HTR-8/SVneo (cell line): ENCODE results near the gene DIO3.
"Not testable (repeated sequence)": the region's sequence is repeated elsewhere in the genome, so short reads cannot be mapped to it uniquely, and the experiment has no call there.

Experiments used
- DNase-seq: peaks from one replicate; pipeline ENCODE4 v3.0.0; 2011; ENCODE audit warnings: low spot score, mixed read lengths; ENCODE audit not compliant: insufficient read length
- FAIRE-seq: peaks from 2 replicates; lab custom pipeline; 2011; peaks lifted over from hg19 to GRCh38; lab: Jason Lieb, UNC

The DIO3 gene

DNA sequence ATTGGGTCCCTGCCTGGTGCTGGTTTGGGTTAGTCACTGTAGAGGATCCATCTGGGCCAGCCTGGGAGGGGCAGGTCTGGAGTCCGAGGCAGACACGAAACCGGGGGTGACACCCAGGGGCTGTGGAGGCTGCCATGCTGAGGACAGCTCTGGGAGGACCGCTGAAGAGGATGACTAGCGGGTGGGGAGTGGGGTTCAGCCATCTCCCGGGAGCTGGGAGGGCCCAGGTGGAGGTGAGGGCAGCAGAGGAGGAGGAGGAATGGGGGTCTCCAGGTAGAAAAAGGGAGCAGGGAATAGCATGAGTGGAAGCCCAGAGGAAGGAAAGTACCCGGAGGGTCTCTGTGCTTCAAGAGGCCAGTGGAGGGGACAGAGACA, 4.0 kb upstream of the DIO3 start:
- no peak for FAIRE-seq
- no peak for DNase-seq

DNA sequence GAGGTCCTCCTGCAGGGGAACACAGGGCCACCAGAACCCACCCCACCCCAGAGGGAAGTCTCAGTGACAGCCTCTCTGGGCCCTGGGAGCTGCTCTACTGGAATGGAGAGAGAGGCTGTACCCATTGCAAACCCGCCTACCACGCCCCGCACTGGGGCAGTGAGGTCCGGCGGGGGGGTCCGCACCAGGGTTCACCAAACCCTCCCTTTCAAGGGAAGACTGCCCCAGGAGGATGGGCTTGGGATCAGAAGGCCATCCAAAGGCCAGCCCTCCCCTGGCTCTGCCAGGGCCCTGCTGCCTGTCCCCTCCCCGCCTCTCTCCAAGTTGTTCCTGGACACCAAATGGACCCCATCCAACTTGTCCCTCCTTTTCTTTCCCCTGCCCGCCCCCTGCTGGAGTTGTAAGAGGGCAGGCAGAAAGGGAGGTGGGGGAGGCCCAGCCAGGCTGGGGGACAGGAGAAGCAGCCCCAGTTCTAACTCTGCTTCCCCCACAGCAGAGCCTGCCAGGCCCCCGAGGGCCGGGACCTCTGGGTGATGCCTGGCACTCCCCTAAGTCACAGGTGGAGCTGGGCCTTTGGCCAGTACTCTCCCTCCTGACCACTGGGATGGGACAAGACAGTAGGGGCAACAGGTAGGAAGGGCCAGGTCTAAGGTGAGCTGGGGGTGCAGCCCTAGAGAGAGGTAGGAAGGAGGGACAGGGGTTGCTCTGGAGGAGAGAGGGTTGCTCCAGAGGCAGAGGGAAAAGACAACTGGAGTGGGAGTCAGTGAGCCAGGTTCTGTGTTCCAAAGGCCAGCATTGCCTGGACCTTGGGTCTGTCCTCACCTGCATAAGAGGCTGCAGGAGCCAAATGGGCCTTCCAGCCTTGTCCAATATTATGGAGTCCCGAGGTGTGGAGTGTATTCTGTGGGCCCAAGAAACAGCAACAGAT, 3.2 kb upstream of the DIO3 start:
- FAIRE-seq: peak; percentile 36
- DNase-seq: no peak

DNA sequence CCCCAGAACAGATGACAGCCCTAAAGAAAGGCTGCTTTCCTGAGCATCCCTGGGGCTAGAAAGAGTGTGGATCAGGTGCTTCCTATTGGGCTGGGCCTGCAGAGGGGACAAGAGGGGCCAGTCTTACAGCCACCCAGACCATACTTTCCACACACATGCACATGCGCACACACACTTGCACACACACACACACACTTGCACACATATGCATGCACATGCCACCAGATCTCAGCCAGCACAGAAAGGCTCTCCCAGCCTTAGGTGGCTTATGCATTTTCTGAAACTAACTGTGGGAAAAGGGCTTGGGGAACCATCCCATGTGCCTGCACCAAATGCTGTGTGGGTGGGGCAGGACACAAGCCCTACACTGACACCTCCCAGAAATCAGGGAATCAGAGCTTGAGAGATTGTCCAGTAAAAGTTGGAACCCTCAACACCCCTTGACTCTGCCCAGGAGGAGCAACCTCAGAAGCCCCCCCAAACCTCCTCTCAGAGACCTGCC, 2.5 kb upstream of the DIO3 start:
- DNase-seq (no peak), FAIRE-seq (peak; percentile 4)

DNA sequence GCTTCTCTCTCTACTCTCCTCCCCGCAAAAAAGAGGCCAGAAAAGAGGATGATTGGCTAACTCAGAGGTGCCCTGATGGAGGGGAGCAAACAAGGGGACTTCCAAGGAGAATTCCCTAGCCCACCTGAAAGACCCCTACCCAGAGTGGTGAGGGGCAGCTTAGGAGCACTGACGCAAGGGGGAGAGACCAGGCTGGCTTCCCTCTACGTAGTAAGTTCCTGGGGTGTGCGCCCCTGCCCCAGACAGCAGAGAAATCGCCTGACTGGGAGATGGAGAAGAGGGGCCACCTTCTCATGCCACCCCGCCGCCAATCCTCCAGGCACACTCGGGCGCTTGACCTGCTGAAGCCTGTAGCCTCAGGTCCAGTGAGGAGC, 2.1 kb upstream of the DIO3 start:
- FAIRE-seq (no peak), DNase-seq (no peak)

DNA sequence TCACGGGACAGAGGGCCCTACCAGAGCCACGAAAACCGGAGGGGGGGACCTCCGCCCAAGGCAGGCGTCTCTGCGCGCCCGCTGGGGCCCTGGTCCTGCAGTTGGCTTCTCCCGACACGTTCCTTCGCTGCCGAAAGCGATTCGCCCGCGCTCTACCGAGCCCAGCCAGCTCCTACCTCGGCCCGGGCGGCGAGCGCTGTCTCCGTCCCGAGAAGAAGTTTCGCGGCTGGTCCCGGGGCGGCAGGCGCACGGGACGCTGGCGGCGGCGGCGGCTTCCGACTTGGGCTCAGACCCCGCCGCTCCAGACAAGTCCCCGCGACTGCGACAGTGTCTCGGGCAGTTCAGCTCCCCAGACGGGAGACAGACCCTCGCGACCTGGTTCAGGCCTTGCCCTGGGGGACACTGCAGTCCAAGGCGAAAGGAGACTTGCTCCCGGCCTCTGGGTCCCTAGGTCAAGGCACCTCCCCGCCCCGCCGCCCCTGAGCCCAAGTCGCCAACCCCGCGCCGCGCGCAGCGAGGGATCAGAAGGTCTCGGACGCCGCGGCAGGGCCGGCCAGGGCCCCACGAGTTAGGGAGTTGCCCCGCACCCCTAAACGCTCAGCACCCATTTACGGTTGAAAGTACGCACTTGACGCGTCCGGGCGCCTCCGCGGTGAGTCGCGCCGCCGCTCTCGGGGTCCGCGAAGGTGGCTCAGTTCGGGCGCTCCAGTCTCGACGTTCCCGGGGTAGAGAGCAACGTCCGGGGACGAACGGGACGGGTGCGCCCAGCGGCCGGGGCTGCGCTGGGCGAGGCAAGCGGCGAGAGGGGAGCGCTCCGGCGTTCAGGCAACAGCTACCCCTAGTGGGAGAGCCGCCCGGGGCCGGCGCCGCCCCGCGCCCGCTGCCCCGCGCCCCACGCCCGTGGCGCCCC, 1.4 kb upstream of the DIO3 start:
- DNase-seq (peak; percentile 59), FAIRE-seq (no peak)

DNA sequence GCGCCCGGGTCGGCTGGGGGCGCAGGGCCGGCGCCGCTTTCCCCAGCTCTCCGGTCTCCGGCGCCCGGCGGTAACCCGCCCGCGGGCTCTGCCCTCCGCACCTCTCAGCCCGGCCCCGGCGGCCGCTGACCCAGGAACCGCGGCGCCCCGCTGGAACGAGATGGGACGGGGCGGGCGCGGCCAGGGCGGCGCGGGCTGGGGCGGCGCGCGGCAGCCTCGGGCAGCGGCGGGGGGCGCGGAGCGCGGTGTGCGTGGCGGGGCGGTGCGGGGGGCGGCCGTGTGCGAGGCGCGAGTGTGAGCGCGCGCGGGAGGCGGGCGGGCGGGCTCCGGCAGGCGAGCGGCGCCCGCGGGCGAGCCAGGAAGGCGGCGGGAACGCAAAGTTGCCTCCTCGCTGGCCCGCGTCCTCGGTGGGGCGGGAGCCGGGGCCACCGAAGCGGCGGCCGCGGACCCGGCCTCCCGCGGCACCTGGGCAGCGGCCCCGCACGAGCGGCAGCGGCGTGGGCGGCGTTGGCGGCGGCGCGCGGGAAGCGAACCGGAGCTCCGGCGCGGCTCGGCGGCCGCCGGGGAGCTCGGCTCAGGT, 671 bp upstream of the DIO3 start:
- FAIRE-seq (no peak), DNase-seq (no peak)

DNA sequence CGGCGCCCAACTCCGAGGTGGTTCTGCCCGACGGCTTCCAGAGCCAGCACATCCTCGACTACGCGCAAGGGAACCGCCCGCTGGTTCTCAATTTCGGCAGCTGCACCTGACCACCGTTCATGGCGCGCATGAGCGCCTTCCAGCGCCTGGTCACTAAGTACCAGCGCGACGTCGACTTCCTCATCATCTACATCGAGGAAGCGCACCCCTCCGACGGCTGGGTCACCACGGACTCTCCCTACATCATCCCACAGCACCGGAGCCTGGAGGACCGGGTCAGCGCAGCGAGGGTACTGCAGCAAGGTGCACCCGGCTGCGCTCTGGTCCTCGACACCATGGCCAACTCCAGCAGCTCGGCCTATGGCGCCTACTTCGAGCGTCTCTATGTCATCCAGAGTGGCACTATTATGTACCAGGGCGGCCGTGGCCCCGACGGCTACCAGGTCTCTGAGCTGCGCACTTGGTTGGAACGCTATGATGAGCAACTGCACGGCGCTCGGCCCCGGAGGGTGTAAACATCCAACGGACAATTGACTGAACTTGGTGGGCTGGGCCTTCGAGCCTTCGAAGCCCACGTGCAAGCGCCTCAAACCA, 699 bp downstream of the DIO3 start:
- FAIRE-seq: no peak
- DNase-seq: no peak

GRCh38 chr14:101562659-101563351, 1.5 kb downstream of the DIO3 start:
- FAIRE-seq (no peak), DNase-seq (no peak)

GRCh38 chr14:101563352-101563653, 2.0 kb downstream of the DIO3 start:
- FAIRE-seq (no peak), DNase-seq (no peak)

- DNase-seq (no peak), FAIRE-seq (no peak)
Observed at GRCh38 chr14:101563654-101564443, 2.6 kb downstream of the DIO3 start.

DNA sequence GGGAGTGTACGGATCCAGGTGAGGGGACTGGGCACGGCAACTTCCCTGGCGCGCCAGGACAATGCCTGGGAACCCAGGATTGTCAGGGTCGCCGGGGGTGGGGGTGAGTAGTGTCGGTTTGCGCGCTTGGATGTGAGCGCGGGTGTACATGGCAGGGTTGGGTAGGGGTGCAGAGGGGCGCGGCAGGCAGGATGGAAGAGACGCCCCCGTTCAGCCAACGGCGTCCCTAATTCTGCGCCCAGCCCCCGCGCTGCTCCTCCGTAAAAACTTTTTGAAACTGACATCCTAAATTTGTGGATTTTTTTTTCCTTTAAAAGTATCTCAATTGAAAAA, 3.1 kb downstream of the DIO3 start:
- no peak for FAIRE-seq
- no peak for DNase-seq

DNA sequence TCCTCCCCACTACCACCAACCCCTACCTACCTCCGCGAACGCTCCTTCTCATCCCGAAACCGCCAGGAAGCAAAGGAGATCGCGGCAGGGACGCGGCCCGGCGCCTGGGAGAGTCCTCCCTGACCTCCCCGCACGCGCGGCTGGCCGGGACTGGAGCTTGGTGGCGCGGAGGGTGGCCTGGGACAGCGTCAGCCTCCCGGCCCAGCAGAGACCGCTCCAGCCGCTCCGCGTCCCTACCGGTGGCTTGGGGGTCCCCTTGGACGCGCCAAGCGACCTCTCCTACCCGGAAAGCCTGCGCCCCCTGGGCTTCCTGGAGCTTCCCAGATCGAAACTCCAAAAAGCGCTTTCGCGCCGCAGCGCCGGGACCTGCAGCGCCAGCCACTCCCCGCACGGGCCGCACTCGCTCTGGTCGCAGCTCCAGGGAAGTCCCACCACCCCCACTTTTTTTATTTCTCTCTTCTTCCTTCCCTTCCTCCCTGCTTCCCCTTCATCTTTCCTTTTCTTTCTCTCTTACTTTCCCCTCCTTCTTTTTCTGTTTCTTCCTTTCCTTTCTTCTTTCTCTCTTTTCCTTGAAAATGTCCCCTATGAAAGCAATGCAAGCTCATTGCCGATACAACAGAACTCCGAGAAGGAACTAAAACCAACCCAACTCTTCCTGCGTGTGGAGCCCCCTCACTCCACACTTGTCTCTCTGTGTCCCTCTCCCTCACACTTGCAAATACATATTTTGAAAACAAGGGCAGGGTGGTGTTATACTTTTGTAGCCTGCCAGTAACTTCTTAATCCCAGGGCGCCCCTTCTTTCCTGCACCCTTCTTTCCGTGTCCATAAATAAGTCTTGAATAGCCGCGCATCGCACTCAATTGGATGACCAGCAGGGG, 3.8 kb downstream of the DIO3 start:
- FAIRE-seq (no peak), DNase-seq (no peak)

- DNase-seq (no peak), FAIRE-seq (no peak)
Observed at GRCh38 chr14:101567252-101567651, 6.0 kb downstream of the DIO3 start.

DNA sequence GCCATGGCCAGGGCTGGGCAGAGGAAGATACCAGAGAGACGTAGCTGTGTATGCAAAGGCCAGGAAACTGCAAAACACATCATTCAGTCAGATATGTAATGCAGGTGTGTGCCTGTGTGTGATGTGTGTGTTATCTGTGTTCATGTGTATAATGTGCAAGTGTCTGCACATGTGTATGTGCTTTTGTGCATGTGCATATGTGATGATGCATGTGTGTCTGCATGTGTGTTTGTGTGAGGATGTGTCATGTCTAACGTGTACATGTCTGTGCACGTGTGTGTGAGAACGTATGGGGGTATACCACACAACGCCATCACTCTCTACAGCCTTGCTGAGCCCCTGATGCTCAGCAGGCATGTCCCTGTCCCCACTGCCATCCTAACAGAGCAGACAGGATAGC, 9.7 kb downstream of the DIO3 start:
- FAIRE-seq (peak; percentile 68), DNase-seq (no peak)

GRCh38 chr14:101572526-101572925, 11.2 kb downstream of the DIO3 start:
- DNase-seq, FAIRE-seq: not testable (repeated sequence)

DNA sequence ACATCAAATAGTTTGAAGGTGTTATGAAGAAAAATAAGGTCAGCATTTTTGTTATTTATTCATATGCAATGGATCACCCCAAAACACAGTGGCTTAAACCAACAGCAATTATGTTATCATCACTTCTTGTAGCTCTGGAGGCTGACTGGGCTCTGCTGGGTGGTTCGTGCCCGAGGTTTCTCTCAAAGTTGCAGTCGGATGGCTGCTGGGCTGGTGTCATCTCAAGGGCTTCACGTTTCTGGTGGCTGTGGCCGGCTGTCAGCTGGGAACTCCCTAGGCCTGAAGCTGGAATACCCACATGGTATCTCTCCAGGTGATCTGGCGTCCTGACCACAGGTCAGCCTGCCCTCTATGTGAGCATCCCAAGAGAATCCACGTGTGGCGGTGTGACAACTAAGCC, 12.0 kb downstream of the DIO3 start:
- no peak for FAIRE-seq
- no peak for DNase-seq

DNA sequence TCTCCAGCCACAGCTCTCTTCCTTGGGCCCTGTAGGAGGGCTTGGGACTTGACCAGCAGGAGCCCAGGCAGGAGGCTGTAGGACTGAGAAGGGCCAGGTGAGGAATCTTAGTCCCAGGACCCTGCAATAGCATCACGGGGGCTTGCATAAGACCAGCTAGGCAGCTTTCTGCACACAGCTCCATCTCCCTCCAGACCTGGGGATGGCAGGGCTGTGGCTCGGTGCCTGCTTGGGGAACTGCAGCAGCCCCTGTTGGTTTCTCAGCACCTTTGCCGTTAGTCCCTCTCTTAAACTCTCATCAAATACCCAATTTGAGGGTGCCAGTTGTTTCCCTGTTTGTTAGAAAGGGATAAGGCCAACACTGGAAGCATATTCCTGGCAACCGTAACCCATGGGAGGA, 14.3 kb downstream of the DIO3 start:
- no peak for DNase-seq
- no peak for FAIRE-seq

DNA sequence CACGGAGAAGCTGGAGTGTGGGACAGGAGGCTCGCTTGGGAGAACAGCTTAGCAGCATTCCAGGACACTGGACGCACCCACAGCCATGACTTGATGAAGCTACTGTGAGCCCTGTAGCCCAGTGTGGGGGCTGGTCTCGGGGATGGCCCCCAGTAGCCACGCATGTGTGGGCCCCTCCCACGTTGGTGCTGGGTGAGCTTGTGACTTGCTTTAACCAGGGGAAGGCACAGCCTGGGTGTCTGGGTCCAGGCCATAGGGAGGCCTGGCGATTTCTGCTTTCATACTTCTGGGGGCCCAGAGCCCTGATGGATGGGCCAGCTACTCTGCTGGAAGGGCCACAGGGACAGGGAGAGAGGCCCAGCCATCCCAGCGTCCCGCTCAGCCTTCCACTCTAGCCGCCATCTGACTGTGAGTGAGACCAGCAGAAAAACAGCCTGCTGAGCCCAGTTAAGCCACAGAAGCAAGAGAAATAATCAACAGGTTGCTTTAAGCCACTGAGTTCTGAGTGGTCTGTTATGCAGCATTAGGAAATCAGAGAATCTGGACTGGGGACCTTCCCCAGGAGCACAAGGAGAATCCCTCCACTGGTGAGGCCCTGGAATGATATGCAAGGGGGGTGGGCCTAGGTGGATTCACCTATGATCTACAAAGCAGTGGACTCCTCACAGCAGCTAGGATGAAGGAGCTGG, 16.1 kb downstream of the DIO3 start:
- no peak for DNase-seq
- no peak for FAIRE-seq
